ENCODE data around the gene TGM2. TPM values are rescaled to one million over a fixed set of nuclear protein-coding genes. Genes with fewer than 3 reads are reported as not detected.

Gene TGM2
- total and polyA plus RNA-seq, 12 donors = 13.4 to 262 (median 98.3) TPM

DNA sequence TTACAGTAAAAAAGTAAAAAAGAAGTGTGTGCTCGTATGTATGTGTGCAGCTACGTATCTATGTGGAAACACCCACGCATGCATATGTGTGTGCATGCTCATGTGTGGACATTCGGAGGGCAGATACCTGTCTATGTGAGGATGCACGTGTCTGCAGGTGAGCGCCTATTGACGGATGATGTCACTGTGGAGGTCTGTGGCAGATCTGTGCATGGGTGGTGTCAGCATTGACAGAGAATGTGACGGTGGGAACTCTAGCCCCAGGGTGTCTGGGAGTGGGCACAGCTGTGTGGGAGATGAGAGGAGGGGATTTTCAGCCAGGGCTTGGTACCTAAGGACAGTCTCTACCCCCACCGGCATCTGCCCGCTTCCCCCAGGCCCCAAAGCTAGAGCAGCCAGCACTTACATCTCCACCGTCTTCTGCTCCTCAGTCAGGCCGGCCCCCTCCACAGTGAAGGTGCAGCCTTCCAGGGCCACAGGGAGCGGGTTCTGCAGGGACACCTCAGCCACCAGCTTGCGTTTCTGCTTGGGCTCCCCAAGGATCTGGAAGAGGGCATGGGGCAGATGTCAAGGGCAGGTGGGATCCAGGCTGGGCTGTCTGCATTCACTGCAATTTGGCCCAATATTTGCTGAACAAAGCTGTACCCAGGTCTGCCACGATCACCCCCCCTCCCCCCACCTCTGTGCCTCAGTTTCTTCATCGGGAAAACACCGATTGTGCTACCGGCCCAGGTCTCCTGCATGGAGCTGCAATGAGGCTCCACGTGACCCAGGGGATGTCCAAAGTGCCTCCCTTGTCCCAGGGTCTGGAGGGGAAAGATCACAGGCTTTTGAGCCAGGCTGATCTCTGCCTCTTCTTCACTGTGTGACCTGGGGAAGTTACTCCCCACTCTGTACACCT is 34.1 kb downstream of the TGM2 start:
- no peak overlapping the region for H3K27ac ChIP-seq

DNA sequence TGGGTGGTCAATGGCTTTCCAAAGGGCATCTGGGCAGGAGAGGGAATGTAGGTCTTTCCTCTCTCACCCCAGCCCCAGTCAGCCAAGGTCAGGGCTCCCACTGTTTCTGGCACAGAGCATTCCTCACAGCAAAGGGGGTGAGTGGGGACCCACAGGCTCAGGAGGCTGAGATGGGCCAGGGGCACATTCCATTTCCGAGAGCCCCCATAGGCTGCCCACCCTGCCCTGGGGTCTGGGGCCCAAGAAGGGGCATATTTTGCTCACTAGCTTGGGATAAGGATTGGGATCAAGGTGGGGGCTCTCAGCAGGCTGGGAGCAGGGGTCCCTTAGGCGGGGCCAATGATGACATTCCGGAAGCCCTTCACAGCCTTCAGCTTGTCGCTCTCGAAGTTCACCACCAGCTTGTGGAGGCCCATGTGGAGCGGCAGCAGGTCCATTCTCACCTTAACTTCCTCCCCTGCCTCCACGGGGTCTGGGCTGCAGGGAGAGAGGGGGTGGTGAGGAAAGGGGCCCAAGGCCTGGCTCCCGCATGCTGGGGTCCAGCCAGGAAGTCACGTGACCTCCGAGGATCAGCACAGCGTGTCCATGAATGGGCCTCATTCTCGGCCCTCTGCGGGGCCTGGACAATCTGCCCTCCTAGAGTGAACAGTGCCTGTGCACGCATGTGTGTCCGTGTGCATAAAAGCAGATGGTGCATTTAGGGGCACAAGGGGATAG is 35.0 kb downstream of the TGM2 start:
- H3K4me1 ChIP-seq (replicated peaks in 1 of 2) = peaks cover 0 to 22% of the 10 kb centered on the region in 2 donors
- TF ChIP-seq POLR2A (IDR thresholded peaks at IDR 0.05) = no peak
- TF ChIP-seq, protein P1, sequence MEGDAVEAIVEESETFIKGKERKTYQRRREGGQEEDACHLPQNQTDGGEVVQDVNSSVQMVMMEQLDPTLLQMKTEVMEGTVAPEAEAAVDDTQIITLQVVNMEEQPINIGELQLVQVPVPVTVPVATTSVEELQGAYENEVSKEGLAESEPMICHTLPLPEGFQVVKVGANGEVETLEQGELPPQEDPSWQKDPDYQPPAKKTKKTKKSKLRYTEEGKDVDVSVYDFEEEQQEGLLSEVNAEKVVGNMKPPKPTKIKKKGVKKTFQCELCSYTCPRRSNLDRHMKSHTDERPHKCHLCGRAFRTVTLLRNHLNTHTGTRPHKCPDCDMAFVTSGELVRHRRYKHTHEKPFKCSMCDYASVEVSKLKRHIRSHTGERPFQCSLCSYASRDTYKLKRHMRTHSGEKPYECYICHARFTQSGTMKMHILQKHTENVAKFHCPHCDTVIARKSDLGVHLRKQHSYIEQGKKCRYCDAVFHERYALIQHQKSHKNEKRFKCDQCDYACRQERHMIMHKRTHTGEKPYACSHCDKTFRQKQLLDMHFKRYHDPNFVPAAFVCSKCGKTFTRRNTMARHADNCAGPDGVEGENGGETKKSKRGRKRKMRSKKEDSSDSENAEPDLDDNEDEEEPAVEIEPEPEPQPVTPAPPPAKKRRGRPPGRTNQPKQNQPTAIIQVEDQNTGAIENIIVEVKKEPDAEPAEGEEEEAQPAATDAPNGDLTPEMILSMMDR (IDR thresholded peaks at IDR 0.05) = no peak
- peaks cover 0 to 7% of the 10 kb centered on the region in 2 donors for H3K36me3 ChIP-seq (replicated peaks in 1 of 2)
- intact Hi-C loops (cut with DNase I) = no loop called here
- no peak overlapping the region for H3K27ac ChIP-seq
- H3K4me3 ChIP-seq = no peak overlapping the region
- WGBS, 4 donors = 90 to 97% (median 92%) methylated on average over 10 to 15 of the region's 15 CpGs
- DNase-seq = peak in 1 of 7 donors; percentile 8
- H3K27me3 ChIP-seq = no peaks in the 10 kb centered on the region
- H3K9me3 ChIP-seq (replicated peaks in 1 of 3) = no peaks in the 10 kb centered on the region

More for the DNA sequence above, 34.1 kb downstream of the TGM2 start:
- DNase-seq = peak in 1 of 7 donors; percentile 8
- H3K9me3 ChIP-seq (replicated peaks in 1 of 3) = no peaks in the 10 kb centered on the region
- TF ChIP-seq, protein P1 (IDR thresholded peaks at IDR 0.05) = no peak
- TF ChIP-seq POLR2A (IDR thresholded peaks at IDR 0.05) = no peak
- peaks cover 0 to 21% of the 10 kb centered on the region in 2 donors for H3K4me1 ChIP-seq (replicated peaks in 1 of 2)
- H3K27me3 ChIP-seq = no peaks in the 10 kb centered on the region
- peaks cover 0 to 7% of the 10 kb centered on the region in 2 donors for H3K36me3 ChIP-seq (replicated peaks in 1 of 2)
- intact Hi-C loops (cut with DNase I) = no loop called here
- H3K4me3 ChIP-seq = no peak overlapping the region
- 88 to 93% (median 91%) methylated on average over 16 to 19 of the region's 19 CpGs for WGBS, 4 donors

DNA sequence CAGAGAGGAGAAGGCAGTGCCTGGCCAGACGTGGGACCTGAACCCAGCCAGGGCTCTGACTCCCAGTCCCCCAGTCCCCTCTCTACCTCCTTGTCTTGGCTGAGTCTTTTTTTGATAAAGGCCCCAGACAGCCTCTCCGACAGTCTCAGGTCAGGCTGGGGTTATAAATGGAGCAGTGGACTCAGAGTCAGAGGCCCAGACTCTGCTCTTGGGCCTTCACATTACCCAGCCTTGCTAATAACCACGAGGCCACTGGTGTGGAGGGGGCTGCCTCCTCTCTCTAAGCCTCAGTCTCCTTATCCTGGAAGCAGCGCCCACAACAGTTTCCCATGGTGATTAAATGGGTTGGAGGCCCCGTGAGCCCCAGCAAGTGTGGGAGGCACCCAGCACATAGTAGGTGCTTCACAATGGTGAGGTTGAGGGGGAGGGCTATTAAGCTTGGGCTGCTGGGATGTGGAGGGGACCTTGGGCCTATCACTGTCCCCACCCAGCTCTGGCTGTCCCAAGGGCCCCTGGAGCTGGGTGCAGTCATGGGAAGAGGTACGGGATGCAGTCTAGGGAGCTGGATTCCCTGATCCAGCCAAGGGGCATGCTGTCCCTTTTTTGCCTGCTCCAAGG is 35.7 kb downstream of the TGM2 start:
- Histone ChIP-seq H3K27ac (peak overlapping the region in 1 of 5 donors; percentile 12), H3K36me3 (replicated peaks in 1 of 2) (peaks cover 0 to 7% of the 10 kb centered on the region in 2 donors)

More for the DNA sequence above, 35.7 kb downstream of the TGM2 start:
- 82 to 96% (median 87%) methylated on average over 4 to 6 of the region's 6 CpGs for WGBS, 4 donors
- DNase-seq = peak in 3 of 7 donors; percentile 3 to 15 (median 8)
- intact Hi-C loops (cut with DNase I) = no loop called here
- no peaks in the 10 kb centered on the region for H3K27me3 ChIP-seq
- no peaks in the 10 kb centered on the region for H3K9me3 ChIP-seq (replicated peaks in 1 of 3)
- peaks cover 0 to 19% of the 10 kb centered on the region in 2 donors for H3K4me1 ChIP-seq (replicated peaks in 1 of 2)
- no peak overlapping the region for H3K4me3 ChIP-seq
- TF ChIP-seq POLR2A (IDR thresholded peaks at IDR 0.05) = no peak
- TF ChIP-seq, protein P1 (IDR thresholded peaks at IDR 0.05) = no peak
